ENCODE measurements around the gene SLCO4A1.

Gene SLCO4A1

GRCh38 chr20:62607366-62608217 is 34.7 kb upstream of the SLCO4A1 start:
- no peak overlapping the region for H3K4me3 ChIP-seq (ENCODE audit: low read depth, low read length)
- DNase-seq (ENCODE audit: low read depth): no peak
- TF ChIP-seq CTCF (conservative IDR thresholded peaks at IDR 0.05; ENCODE audit: low read depth, low read length): no peak

GRCh38 chr20:62608218-62608565 is 34.1 kb upstream of the SLCO4A1 start:
- no peak for TF ChIP-seq CTCF (conservative IDR thresholded peaks at IDR 0.05; ENCODE audit: low read depth, low read length)

GRCh38 chr20:62609279-62609720 is 33.0 kb upstream of the SLCO4A1 start:
- TF ChIP-seq CTCF (conservative IDR thresholded peaks at IDR 0.05; ENCODE audit: low read depth, low read length): no peak
- no peak overlapping the region for H3K4me3 ChIP-seq (ENCODE audit: low read depth, low read length)
- DNase-seq (ENCODE audit: low read depth): no peak

More at GRCh38 chr20:62608218-62608565, 34.1 kb upstream of the SLCO4A1 start:
- H3K4me3 ChIP-seq (ENCODE audit: low read depth, low read length): no peak overlapping the region
- DNase-seq (ENCODE audit: low read depth): no peak

- H3K4me3 ChIP-seq (ENCODE audit: low read depth, low read length): no peak overlapping the region
- TF ChIP-seq CTCF (conservative IDR thresholded peaks at IDR 0.05; ENCODE audit: low read depth, low read length): no peak
- no peak for DNase-seq (ENCODE audit: low read depth)
Measured at GRCh38 chr20:62609811-62610757, 32.2 kb upstream of the SLCO4A1 start.

GRCh38 chr20:62611012-62611411 is 31.3 kb upstream of the SLCO4A1 start:
- no peak for DNase-seq (ENCODE audit: low read depth)
- H3K4me3 ChIP-seq (ENCODE audit: low read depth, low read length): no peak overlapping the region
- no peak for TF ChIP-seq CTCF (conservative IDR thresholded peaks at IDR 0.05; ENCODE audit: low read depth, low read length)

- TF ChIP-seq CTCF (conservative IDR thresholded peaks at IDR 0.05; ENCODE audit: low read depth, low read length): no peak
- H3K4me3 ChIP-seq (ENCODE audit: low read depth, low read length): no peak overlapping the region
- DNase-seq (ENCODE audit: low read depth): no peak
Measured at GRCh38 chr20:62611819-62612218, 30.5 kb upstream of the SLCO4A1 start.
